ENCODE data around the gene SERPINC1. TPM values are rescaled to one million over a fixed set of nuclear protein-coding genes. Genes with fewer than 3 reads are reported as not detected.
"Not testable (repeated sequence)": the region's sequence is repeated elsewhere in the genome, so short reads cannot be mapped to it uniquely, and the experiment has no call there.

Gene SERPINC1
- total and polyA plus RNA-seq, 2 of the 8 experiments (the other 6 are each of a cell fraction or from before 2014, with no cell fraction given) = 0.08 TPM; not detected in 1

DNA sequence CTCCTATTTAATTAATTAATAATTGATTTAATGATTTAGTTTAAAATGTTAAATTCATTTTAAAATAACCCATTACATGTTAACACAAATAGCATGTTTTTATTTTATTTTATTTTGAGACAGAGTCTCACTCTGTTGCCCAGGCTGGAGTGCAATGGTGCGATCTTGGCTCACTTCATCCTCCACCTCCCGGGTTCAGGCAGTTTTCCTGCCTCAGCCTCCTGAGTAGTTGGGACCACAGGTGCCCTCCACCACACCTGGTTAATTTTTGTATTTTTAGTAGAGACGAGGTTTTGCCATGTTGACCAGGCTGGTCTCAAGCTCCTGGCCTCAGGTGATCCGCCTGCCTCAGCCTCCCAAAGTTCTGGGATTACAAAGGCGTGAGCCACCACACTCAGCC is 57.6 kb downstream of the SERPINC1 start:
- H3K9ac ChIP-seq (replicated peaks in 1 of 4; ENCODE audit: extremely low read depth in 1 of 4, low read depth in 3 of 4, low read length in 3 of 4); H3K56ac ChIP-seq (replicated peaks; ENCODE audit: insufficient read length, low read depth, low read length); H3K79me2 ChIP-seq (ENCODE audit: control insufficient read depth in 1 of 2, insufficient read depth in 2 of 2, low read length in 2 of 2); H4K20me1 ChIP-seq (replicated peaks in 1 of 2; ENCODE audit: control insufficient read depth in 1 of 2, insufficient read depth in 2 of 2, low read length in 2 of 2); H2BK15ac ChIP-seq (ENCODE audit: low read length); H4K5ac ChIP-seq (ENCODE audit: insufficient read length, low read depth, low read length); H3K79me1 ChIP-seq (ENCODE audit: low read depth, low read length); H3K18ac ChIP-seq (ENCODE audit: extremely low read depth, low read length); H3K4ac ChIP-seq (replicated peaks; ENCODE audit: insufficient read length, low read depth, low read length); H3K4me1 ChIP-seq (replicated peaks in 1 of 4; ENCODE audit: control insufficient read depth in 3 of 4, insufficient read depth in 4 of 4, low read length in 3 of 4); H3K23me2 ChIP-seq (ENCODE audit: low read depth, low read length); H2BK20ac ChIP-seq (ENCODE audit: low read length); H2BK120ac ChIP-seq (replicated peaks; ENCODE audit: low read depth, low read length); H2AFZ ChIP-seq (ENCODE audit: low read length); H3K27ac ChIP-seq (ENCODE audit: low read depth, low read length); H2BK12ac ChIP-seq (ENCODE audit: low read depth, low read length); H2AK5ac ChIP-seq (ENCODE audit: low read depth, low read length); H2BK5ac ChIP-seq (ENCODE audit: low read depth, low read length); H4K8ac ChIP-seq (ENCODE audit: extremely low read depth, insufficient read depth, low read length); H3K9me3 ChIP-seq (ENCODE audit: insufficient read depth in 2 of 2, low read depth in 1 of 2, low read length in 1 of 2); DNase-seq (ENCODE audit: low read depth in 1 of 2, low spot score in 2 of 2); H3K27me3 ChIP-seq (replicated peaks in 1 of 4; ENCODE audit: control insufficient read depth in 3 of 4, extremely low read depth in 1 of 4, insufficient read depth in 3 of 4, low read length in 3 of 4); FAIRE-seq; H3K4me2 ChIP-seq (ENCODE audit: insufficient read depth in 1 of 2, low read depth in 2 of 2, low read length in 2 of 2); H3K23ac ChIP-seq (ENCODE audit: insufficient read length); H3K4me3 ChIP-seq (ENCODE audit: extremely low read depth in 1 of 4, insufficient read depth in 2 of 4, low read depth in 3 of 4, low read length in 4 of 4); H3K14ac ChIP-seq (ENCODE audit: insufficient read length); H4K91ac ChIP-seq (replicated peaks; ENCODE audit: insufficient read length, low read length): not testable (repeated sequence)
- CTCF ChIA-PET (ENCODE audit: partially characterized antibody) = interaction anchor here (0.9 kb wide), 1 partner anchor 47 kb away, joined by 6 read pairs; no protein-coding TSS in a partner anchor
- TF ChIP-seq POLR2AphosphoS5 (IDR thresholded peaks at IDR 0.05; ENCODE audit: low read depth, low read length) (peak; percentile 64; the same call in 1 of the 2 replicates), POLR2A (IDR thresholded peaks at IDR 0.05; ENCODE audit: control extremely low read depth in 1 of 2, low read depth in 2 of 2, low read length in 2 of 2) (peak in 1 of 2 experiments; percentile 24; a peak in 1 of 3 replicates)
- 95% methylated on average over 5 of the region's 5 CpGs; no CpG with 5 or more reads in 1 of the 2 experiments for WGBS, 2 experiments (ENCODE audit: extremely low coverage in 1 of 2, insufficient coverage in 1 of 2, insufficient read length in 1 of 2, insufficient replicate concordance in 2 of 2, low coverage in 1 of 2, low lambda C conversion rate in 2 of 2, missing lambda C conversion rate in 1 of 2)
- H3K36me3 ChIP-seq (ENCODE audit: control insufficient read depth in 2 of 4, insufficient read depth in 4 of 4, low read length in 3 of 4) = peaks cover 14 to 59% (median 38%) of the 10 kb centered on the region in 4 experiments
- POLR2A ChIA-PET (ENCODE audit: partially characterized antibody) = interaction anchor here (0.8 to 13.3 kb wide), 9 partner anchors 9 to 391 kb away, joined by 3 to 475 read pairs (median 8); partner anchors contain the start of genes CENPL, DARS2 and ZBTB37

Data from H1 (cell line).